GM12874 (cell line): ENCODE data around the gene CDK6.

Experiments
- TF ChIP-seq, protein P1 (sequence below): IDR thresholded peaks from 2 replicates; pipeline ENCODE4 v1.5.1; 2011; ENCODE audit warnings: low read depth, mild to moderate bottlenecking, control low read depth, low read length, moderate library complexity; ENCODE audit not compliant: insufficient read depth

The CDK6 gene

DNA sequence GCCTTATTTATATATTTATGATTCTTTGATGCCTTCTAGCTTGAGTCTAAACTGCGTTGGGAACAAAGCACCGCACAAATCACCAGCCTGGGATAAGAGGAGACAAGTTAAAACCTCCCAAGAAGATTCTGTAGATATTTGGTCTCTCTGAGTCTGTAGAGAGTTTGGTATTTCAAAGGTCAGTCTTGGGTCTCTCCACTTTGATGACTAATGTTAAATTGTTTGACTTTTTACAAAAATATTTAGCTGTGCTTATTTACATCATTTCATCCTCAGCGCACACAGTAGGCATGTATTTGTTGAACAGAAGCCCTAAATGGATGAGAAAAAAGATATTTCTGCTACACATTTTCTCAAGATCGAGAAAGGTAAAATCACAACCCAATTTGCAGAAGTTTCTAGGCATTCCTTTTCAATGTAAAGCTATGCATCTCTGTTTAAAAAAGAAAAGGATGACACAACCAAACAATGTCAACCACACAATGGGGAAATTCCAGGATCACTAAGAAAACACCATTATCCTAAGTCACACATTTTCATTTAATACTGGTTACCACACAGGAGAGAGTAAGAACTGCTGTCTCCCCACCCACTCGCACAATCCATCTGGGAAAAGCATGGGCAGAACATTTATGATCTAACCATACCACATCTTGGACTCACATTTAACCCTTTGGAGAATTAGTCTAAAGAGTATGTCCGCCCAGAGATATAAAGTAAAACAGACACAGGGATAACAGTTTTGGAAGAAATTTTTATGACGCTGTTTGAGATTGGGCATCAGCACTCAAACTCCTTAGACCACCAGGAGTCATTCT is 4.4 kb downstream of the CDK6 start:
- TF ChIP-seq, protein P1, sequence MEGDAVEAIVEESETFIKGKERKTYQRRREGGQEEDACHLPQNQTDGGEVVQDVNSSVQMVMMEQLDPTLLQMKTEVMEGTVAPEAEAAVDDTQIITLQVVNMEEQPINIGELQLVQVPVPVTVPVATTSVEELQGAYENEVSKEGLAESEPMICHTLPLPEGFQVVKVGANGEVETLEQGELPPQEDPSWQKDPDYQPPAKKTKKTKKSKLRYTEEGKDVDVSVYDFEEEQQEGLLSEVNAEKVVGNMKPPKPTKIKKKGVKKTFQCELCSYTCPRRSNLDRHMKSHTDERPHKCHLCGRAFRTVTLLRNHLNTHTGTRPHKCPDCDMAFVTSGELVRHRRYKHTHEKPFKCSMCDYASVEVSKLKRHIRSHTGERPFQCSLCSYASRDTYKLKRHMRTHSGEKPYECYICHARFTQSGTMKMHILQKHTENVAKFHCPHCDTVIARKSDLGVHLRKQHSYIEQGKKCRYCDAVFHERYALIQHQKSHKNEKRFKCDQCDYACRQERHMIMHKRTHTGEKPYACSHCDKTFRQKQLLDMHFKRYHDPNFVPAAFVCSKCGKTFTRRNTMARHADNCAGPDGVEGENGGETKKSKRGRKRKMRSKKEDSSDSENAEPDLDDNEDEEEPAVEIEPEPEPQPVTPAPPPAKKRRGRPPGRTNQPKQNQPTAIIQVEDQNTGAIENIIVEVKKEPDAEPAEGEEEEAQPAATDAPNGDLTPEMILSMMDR = no peak

DNA sequence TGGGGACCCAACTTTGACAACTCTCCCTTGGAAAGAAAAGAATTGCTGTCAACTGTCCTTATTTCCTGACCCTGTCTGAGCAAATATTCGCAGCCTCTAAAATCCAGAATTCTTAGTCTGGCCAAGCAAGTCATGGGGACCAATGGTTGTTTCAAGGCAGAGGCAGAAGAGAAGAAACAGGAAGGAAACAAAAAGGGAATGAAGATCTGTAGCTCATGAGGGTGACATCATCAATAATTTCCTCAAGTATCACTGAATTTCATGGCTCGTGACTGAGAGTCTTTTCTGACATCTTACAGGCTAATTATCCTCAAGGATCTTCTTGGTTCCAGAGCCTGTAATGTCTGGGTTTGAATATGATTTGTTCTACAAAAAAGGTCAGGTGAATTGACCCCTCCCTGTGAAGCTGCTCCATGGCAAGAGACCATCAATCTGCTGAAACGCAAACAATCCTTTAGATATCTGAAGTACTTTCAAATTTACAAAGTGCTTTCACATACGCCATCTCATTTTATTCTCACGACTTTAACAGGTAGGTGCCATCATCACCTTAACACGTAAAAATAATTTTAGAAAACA is 5.8 kb downstream of the CDK6 start:
- TF ChIP-seq, protein P1 = no peak

DNA sequence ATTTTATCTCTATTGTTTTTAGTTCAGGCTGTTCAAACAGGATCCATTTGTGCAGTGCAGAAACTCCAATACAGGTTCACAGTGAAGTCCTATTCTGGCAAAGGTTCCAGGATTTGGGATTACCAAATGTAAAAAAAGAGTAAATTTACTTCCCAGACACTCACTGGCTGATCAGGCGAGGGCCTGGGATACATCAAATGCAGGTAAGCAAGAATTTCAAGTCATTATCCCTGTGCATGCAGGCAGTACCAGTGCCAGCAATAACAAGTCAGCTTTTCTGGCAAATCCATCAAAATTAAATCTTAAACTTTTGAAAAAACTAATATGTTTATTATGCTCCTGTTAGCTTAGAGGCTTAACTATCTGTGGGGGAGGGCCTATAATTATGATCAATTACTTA is 6.3 kb downstream of the CDK6 start:
- TF ChIP-seq, protein P1 = no peak

DNA sequence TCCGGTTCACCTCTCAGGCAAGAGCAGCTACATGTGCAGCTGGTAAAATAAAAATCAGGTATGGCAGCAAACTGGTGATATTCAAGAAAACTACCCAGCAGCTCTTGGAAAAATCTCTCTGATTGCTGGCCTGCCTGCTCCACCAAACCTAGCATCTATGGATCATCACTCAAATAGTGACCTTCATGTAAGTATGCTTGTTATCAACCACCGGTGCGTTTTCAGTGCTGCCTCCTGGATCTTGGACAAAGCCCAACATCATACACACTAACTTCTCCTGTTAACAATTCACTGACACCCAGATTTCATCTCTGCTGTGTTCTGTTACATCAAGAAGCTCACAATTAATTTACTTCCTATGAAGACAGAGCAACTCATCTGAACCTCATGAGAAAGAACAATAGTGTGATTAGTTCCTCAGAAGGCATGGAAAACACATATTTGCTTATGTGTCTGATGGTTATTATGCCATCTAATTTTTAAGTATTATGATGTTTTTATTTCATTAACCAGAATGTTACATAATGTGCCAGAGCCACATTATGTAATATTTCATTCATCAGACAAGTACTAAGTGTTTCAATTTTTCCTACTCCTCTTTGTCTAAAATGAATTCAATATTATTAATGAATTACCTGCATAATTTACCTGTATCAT is 8.8 kb downstream of the CDK6 start:
- TF ChIP-seq, protein P1 = no peak

DNA sequence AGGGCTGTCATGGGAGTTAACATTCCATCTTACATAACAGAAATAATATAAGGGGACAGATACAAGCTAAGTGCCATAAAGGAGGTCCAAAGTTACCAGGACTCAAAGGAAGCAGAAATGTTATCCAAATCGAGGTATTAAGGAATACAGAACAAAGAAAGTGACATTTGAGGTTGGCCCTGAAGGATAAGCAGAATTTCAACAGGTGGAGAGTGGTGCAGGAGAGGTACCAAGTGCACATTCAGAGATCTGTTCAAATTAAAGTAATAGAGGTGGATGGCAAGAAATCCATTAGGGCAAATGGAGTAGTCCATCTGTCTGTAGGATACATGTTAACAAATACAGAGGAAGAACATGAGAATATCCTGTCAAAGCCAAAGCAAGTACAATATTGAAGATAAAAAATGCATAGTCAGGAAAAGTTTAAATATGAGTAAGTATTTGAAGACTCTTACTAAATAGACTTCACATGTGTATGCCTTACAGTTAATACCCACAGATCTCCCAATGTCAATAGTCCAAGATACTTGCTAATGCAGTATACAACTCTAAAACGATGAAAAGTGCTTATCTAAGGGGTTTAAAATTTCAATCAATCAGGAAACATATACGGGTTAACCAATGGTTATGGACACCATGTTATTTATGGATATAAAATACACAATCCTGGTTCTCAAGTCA is 10.0 kb downstream of the CDK6 start:
- TF ChIP-seq, protein P1 = no peak

DNA sequence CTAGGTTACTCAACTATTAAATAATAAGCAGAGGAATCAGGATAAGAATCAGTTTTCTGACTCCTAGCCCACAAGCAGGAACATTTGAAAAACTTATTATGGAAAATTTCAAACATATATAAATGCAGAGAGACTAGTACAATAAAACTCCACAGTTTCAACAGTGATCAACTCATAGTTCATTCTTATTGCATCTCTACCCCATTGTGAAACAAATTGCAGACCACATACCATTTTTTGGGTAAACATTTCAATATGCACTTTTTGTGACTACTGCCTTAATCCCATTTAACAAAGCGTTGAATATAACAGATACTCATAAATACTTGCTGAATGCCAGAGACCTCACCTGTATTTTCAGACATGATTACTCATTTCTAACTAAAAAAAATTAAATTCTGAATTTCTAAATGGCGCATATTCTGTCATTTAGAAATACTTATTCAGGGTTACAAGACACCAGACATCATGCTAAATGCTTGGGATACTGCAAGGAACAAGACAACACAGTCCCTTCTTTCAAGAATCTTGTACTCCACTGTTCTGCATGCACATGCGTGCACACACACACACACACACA is 11.4 kb downstream of the CDK6 start:
- TF ChIP-seq, protein P1 = no peak

DNA sequence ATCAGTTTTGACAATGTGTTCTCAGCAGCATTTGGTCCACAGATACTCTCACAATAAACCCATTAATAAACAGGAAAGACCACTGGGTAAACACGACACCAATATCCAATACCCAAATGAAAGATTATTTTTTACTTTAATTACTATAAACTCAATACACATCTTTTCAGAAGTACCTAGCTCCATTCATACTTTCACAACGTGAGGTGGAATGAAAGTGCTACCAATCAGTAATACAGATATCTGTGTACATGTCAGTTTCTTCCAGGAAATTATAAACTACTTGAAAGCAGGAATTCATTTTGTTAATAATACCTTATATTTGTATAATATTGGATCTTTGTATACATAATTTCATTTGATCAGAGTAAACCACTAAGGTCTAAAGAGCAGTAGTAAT is 11.9 kb downstream of the CDK6 start:
- TF ChIP-seq, protein P1 = no peak
